T-helper 1 cell treated with Interleukin-12 subunit alpha and Interleukin-12 subunit beta and Interleukin-4 antibody, amounts not matched to agents 30 ng/mL and 1 ng/mL, for 36 hours (primary cell): Measurements from ENCODE around the gene ANKRD42. TPM values are rescaled to one million over a fixed set of nuclear protein-coding genes. Genes with fewer than 3 reads are reported as not detected.
"Not testable (repeated sequence)": the region's sequence is repeated elsewhere in the genome, so short reads cannot be mapped to it uniquely, and the experiment has no call there.

ENCODE experiments used
- intact Hi-C: fragments of 100-400 bp; cut with micrococcal nuclease; formaldehyde crosslinking; loops from one replicate; pipeline ENCODE4 v1.15.1; 2024
- total RNA-seq: library from RNA; stranded (reverse); gene quantifications from 2 replicates; pipeline ENCODE4 v1.2.3, GENCODE V29; 2022

The ANKRD42 gene
- total RNA-seq, 1 donor from 2014 or later: 1.8 TPM

- intact Hi-C loops: loop anchor here (1.0 kb wide), 2 partner anchors 9 kb away; no protein-coding TSS in a partner anchor
Measured at GRCh38 chr11:83170865-83171264, 22.6 kb upstream of the ANKRD42 start.

GRCh38 chr11:83172551-83172950 is 21.0 kb upstream of the ANKRD42 start:
- intact Hi-C loops: no loop called here

- intact Hi-C loops: no loop called here
Measured at GRCh38 chr11:83174008-83174407, 19.5 kb upstream of the ANKRD42 start.

- intact Hi-C loops: loop anchor here (2.0 kb wide), 1 partner anchor 13 kb away; no protein-coding TSS in a partner anchor
Measured at GRCh38 chr11:83175815-83176214, 17.7 kb upstream of the ANKRD42 start.

- intact Hi-C loops: no loop called here
Measured at GRCh38 chr11:83181815-83182214, 11.7 kb upstream of the ANKRD42 start.

- intact Hi-C loops: loop anchor here (1.0 kb wide), 1 partner anchor 8 kb away; the partner anchor contains the start of gene ANKRD42
Measured at GRCh38 chr11:83185767-83186166, 7.7 kb upstream of the ANKRD42 start.

- intact Hi-C loops: no loop called here
Measured at GRCh38 chr11:83187465-83187864, 6.0 kb upstream of the ANKRD42 start.

- intact Hi-C loops: no loop called here
Measured at GRCh38 chr11:83191491-83191890, 2.0 kb upstream of the ANKRD42 start.

GRCh38 chr11:83191986-83192385 is 1.5 kb upstream of the ANKRD42 start:
- intact Hi-C loops: no loop called here

GRCh38 chr11:83192606-83193245 is 786 bp upstream of the ANKRD42 start:
- intact Hi-C loops: loop anchor here (1.0 kb wide), 8 partner anchors 7 to 291 kb away; partner anchors contain the start of genes CCDC90B, DDIAS, PCF11 and RAB30

GRCh38 chr11:83194281-83195142 is 1.0 kb downstream of the ANKRD42 start:
- intact Hi-C loops: loop anchor here (1.0 to 2.0 kb wide), 3 partner anchors 56 to 234 kb away; no protein-coding TSS in a partner anchor

GRCh38 chr11:83195143-83195466 is 1.6 kb downstream of the ANKRD42 start:
- intact Hi-C loops: loop anchor here (2.0 kb wide), 1 partner anchor 132 kb away; no protein-coding TSS in a partner anchor

GRCh38 chr11:83195649-83196048 is 2.1 kb downstream of the ANKRD42 start:
- intact Hi-C loops: loop anchor here (2.0 kb wide), 1 partner anchor 133 kb away; no protein-coding TSS in a partner anchor

- intact Hi-C loops: no loop called here
Measured at GRCh38 chr11:83200035-83200434, 6.5 kb downstream of the ANKRD42 start.

GRCh38 chr11:83205608-83206185 is 12.2 kb downstream of the ANKRD42 start:
- intact Hi-C loops: no loop called here

- intact Hi-C loops: no loop called here
Measured at GRCh38 chr11:83206221-83206620, 12.7 kb downstream of the ANKRD42 start.

- intact Hi-C loops: not testable (repeated sequence)
Measured at GRCh38 chr11:83206771-83207382, 13.4 kb downstream of the ANKRD42 start.

GRCh38 chr11:83219095-83219494 is 25.6 kb downstream of the ANKRD42 start:
- intact Hi-C loops: no loop called here

GRCh38 chr11:83220260-83220659 is 26.7 kb downstream of the ANKRD42 start:
- intact Hi-C loops: no loop called here

- intact Hi-C loops: no loop called here
Measured at GRCh38 chr11:83221694-83222093, 28.2 kb downstream of the ANKRD42 start.

GRCh38 chr11:83222499-83222898 is 29.0 kb downstream of the ANKRD42 start:
- intact Hi-C loops: no loop called here
